Upper lobe of right lung (tissue), 1 donor: Measurements from ENCODE around the gene TLR9. TPM values are rescaled to one million over a fixed set of nuclear protein-coding genes. Genes with fewer than 3 reads are reported as not detected.
"Not testable (repeated sequence)": the region's sequence is repeated elsewhere in the genome, so short reads cannot be mapped to it uniquely, and the experiment has no call there.

ENCODE experiments used
- ATAC-seq: fragments of 200-7000 bp; cut with Tn5 transposase; one replicate; pipeline ENCODE4 v1.9.1; 2020; ENCODE audit warnings: mild to moderate bottlenecking, moderate library complexity
- DNase-seq: peaks from one replicate; pipeline ENCODE4 v3.0.0-alpha.2; 2020
- H3K27ac ChIP-seq: fragments of 200-600 bp; one replicate; pipeline ENCODE4 v1.8.0; 2022
- H3K27me3 ChIP-seq: fragments of 200-600 bp; one replicate; pipeline ENCODE4 v1.8.0; 2022; ENCODE audit warnings: mild to moderate bottlenecking
- H3K36me3 ChIP-seq: fragments of 200-600 bp; one replicate; pipeline ENCODE4 v1.8.0; 2022
- H3K4me1 ChIP-seq: fragments of 200-600 bp; one replicate; pipeline ENCODE4 v1.8.0; 2022
- H3K4me3 ChIP-seq: fragments of 200-600 bp; one replicate; pipeline ENCODE4 v1.8.0; 2022; ENCODE audit warnings: mild to moderate bottlenecking
- H3K9me3 ChIP-seq: fragments of 200-600 bp; one replicate; pipeline ENCODE4 v1.8.0; 2022
- intact Hi-C: fragments of 100-400 bp; cut with DNase I; formaldehyde crosslinking; loops from one replicate; pipeline ENCODE4 v1.11.0; 2022
- total RNA-seq: library from RNA; stranded (reverse); fragmentation: NEBNext Ultra II Directional; extraction: Animal tissue kit (Norgen Biotek cat#: 25700); gene quantifications from one replicate; pipeline ENCODE4 v1.2.1, GENCODE V29; 2021
- TF ChIP-seq, protein P1 (sequence below): fragments of 200-600 bp; IDR thresholded peaks from one replicate; pipeline ENCODE4 v1.8.0; 2022; ENCODE audit warnings: antibody characterized with exemption
- donor health status: DM: no; HTN: yes; CAD: no; lungs with severe emphysema.

Gene TLR9
- total RNA-seq, 1 donor from 2014 or later: 0.87 TPM

DNA sequence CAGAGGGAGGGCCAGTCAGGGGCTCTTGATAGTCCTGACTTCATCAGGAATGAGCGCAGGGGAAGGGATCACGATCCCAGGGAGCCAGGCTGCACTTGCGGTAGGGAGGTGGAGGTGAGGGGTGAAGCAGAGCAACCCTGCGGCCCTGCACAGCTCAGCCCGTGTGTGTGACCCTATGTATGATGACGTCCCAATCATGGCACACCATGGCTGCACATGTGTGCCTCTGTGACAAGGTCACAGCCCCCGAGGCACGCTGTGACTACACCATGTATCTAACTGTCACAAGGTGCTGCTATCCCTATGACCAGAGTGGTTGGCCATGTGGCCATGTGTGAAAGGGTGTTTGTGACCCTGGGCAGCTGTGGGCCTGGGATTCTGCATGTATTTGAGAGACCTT, 40.8 kb downstream of the TLR9 start:
- no peak for ATAC-seq
- Histone ChIP-seq H3K36me3 (no peaks in the 10 kb centered on the region), H3K27ac (no peak overlapping the region), H3K27me3 (no peaks in the 10 kb centered on the region), H3K4me3 (no peak overlapping the region), H3K9me3 (no peaks in the 10 kb centered on the region), H3K4me1 (peaks cover 4% of the 10 kb centered on the region)
- intact Hi-C loops: no loop called here
- TF ChIP-seq, protein P1, sequence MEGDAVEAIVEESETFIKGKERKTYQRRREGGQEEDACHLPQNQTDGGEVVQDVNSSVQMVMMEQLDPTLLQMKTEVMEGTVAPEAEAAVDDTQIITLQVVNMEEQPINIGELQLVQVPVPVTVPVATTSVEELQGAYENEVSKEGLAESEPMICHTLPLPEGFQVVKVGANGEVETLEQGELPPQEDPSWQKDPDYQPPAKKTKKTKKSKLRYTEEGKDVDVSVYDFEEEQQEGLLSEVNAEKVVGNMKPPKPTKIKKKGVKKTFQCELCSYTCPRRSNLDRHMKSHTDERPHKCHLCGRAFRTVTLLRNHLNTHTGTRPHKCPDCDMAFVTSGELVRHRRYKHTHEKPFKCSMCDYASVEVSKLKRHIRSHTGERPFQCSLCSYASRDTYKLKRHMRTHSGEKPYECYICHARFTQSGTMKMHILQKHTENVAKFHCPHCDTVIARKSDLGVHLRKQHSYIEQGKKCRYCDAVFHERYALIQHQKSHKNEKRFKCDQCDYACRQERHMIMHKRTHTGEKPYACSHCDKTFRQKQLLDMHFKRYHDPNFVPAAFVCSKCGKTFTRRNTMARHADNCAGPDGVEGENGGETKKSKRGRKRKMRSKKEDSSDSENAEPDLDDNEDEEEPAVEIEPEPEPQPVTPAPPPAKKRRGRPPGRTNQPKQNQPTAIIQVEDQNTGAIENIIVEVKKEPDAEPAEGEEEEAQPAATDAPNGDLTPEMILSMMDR: no peak
- peak; percentile 42 for DNase-seq

GRCh38 chr3:52183786-52184445, 41.5 kb downstream of the TLR9 start:
- TF ChIP-seq, protein P1: no peak
- Histone ChIP-seq H3K9me3 (no peaks in the 10 kb centered on the region), H3K36me3 (no peaks in the 10 kb centered on the region), H3K27me3 (no peaks in the 10 kb centered on the region), H3K4me3 (no peak overlapping the region), H3K4me1 (no peaks in the 10 kb centered on the region), H3K27ac (no peak overlapping the region)
- intact Hi-C loops: no loop called here
- ATAC-seq (no peak), DNase-seq (peak; percentile 49)

GRCh38 chr3:52182691-52183090, 42.8 kb downstream of the TLR9 start:
- no peak overlapping the region for H3K4me3 ChIP-seq
- ATAC-seq (no peak), DNase-seq (peak; percentile 42)
- TF ChIP-seq, protein P1: no peak
- no peaks in the 10 kb centered on the region for H3K9me3 ChIP-seq
- H3K27ac ChIP-seq: no peak overlapping the region
- no peaks in the 10 kb centered on the region for H3K27me3 ChIP-seq
- intact Hi-C loops: no loop called here
- no peaks in the 10 kb centered on the region for H3K4me1 ChIP-seq
- no peaks in the 10 kb centered on the region for H3K36me3 ChIP-seq

GRCh38 chr3:52182196-52182595, 43.2 kb downstream of the TLR9 start:
- Histone ChIP-seq H3K4me1 (no peaks in the 10 kb centered on the region), H3K4me3 (no peak overlapping the region), H3K27ac (no peak overlapping the region), H3K36me3 (no peaks in the 10 kb centered on the region), H3K27me3 (no peaks in the 10 kb centered on the region), H3K9me3 (no peaks in the 10 kb centered on the region)
- TF ChIP-seq, protein P1: no peak
- peak; percentile 63 for DNase-seq
- ATAC-seq: peak; percentile 60
- intact Hi-C loops: no loop called here

DNA sequence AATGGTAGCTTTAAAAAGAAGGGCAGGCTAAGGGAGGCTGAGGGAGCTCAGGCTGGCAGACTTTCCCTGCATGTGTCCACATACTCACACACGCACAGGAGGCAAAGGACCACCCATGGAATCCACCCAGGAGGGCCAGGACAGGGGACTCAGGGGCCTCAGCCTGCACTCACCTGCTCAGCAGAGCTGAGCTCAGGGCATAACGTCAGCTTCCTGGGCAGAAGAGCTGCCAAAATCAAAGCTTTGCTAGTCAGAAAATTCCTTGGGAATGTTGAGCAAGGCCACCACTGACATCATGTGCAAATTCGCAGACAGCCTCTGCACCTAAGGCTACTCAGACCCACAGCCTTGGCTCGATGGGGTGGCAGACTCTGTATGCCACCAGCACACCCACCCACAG, 43.9 kb downstream of the TLR9 start:
- H3K27me3 ChIP-seq: no peaks in the 10 kb centered on the region
- no peaks in the 10 kb centered on the region for H3K4me1 ChIP-seq
- no peaks in the 10 kb centered on the region for H3K36me3 ChIP-seq
- TF ChIP-seq, protein P1: no peak
- no peak overlapping the region for H3K27ac ChIP-seq
- H3K4me3 ChIP-seq: no peak overlapping the region
- no peaks in the 10 kb centered on the region for H3K9me3 ChIP-seq
- ATAC-seq (no peak), DNase-seq (peak; percentile 57)
- intact Hi-C loops: no loop called here

GRCh38 chr3:52178537-52178936, 46.9 kb downstream of the TLR9 start:
- intact Hi-C loops: no loop called here
- ATAC-seq (no peak), DNase-seq (no peak)
- Histone ChIP-seq H3K4me1 (no peaks in the 10 kb centered on the region), H3K36me3 (no peaks in the 10 kb centered on the region), H3K9me3 (no peaks in the 10 kb centered on the region), H3K27ac (no peak overlapping the region), H3K4me3 (no peak overlapping the region), H3K27me3 (no peaks in the 10 kb centered on the region)
- TF ChIP-seq, protein P1: no peak

DNA sequence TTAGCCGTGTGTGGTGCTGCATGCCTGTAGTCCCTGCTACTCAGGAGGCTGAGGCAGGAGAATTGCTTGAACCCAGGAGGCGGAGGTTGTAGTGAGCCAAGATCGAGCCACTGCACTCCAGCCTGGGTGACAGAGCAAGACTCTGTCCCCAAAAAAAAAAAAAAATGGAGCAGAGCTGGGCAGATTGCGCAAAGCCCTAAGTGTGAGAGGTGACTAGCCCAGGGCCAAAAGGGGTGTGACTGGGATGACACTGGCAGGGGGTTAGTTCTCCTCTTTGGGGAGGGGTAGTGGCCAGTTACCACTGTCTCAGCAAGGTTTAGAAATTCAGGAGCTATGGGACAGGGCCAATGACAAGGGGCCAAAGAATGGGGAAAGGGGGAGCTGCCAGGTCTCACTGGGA, 47.3 kb downstream of the TLR9 start:
- H3K27me3 ChIP-seq, H3K9me3 ChIP-seq, intact Hi-C loops, H3K4me1 ChIP-seq, H3K36me3 ChIP-seq, DNase-seq, H3K4me3 ChIP-seq, H3K27ac ChIP-seq, ATAC-seq: not testable (repeated sequence)
